ENCODE results near the gene ITGA2. TPM values are rescaled to one million over a fixed set of nuclear protein-coding genes. Genes with fewer than 3 reads are reported as not detected.

The ITGA2 gene
- total and polyA plus RNA-seq, 2 of the 8 experiments (the other 6 are each of a cell fraction or from before 2014, with no cell fraction given): 1.4 to 7.7 TPM

DNA sequence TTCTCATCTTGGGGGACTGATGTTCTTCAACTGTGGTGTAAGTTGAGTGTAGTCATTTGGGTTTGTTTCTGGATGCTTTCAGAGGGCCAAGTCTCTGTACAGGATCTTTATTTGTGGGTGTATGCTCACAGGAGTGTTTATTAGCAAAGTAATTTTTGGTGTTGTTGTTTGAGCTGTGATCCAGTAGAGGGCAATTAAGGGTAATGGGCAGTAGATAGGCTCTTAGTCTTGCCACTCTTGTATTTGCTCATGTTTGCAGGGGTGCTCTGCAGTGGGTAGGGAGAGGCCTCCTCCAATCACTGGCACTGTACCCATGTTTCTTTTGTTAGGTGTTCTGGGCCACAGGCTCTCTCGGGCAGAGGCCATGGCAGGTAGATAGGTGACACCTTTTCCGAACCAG is 45.9 kb upstream of the ITGA2 start:
- CTCF ChIA-PET (ENCODE audit: partially characterized antibody): interaction anchor here (0.7 to 2.0 kb wide), 9 partner anchors 10 to 250 kb away, joined by 3 to 12 read pairs (median 4); no protein-coding TSS in a partner anchor

More for the DNA sequence above, 45.9 kb upstream of the ITGA2 start:
- Histone ChIP-seq H3K4me2 (ENCODE audit: insufficient read depth in 1 of 2, low read depth in 2 of 2, low read length in 2 of 2) (no peak overlapping the region), H3K9me3 (ENCODE audit: insufficient read depth in 2 of 2, low read depth in 1 of 2, low read length in 1 of 2) (no peaks in the 10 kb centered on the region), H3K27ac (ENCODE audit: low read depth, low read length) (no peak overlapping the region), H3K23ac (ENCODE audit: insufficient read length) (no peak overlapping the region), H3K4me1 (replicated peaks in 1 of 4; ENCODE audit: control insufficient read depth in 3 of 4, insufficient read depth in 4 of 4, low read length in 3 of 4) (no peaks in the 10 kb centered on the region), H4K20me1 (replicated peaks in 1 of 2; ENCODE audit: control insufficient read depth in 1 of 2, insufficient read depth in 2 of 2, low read length in 2 of 2) (no peaks in the 10 kb centered on the region), H3K79me1 (ENCODE audit: low read depth, low read length) (no peaks in the 10 kb centered on the region), H4K91ac (replicated peaks; ENCODE audit: insufficient read length, low read length) (no peak overlapping the region), H3K79me2 (ENCODE audit: control insufficient read depth in 1 of 2, insufficient read depth in 2 of 2, low read length in 2 of 2) (no peaks in the 10 kb centered on the region), H3K23me2 (ENCODE audit: low read depth, low read length) (no peaks in the 10 kb centered on the region), H2AK5ac (ENCODE audit: low read depth, low read length) (no peak overlapping the region), H3K4ac (replicated peaks; ENCODE audit: insufficient read length, low read depth, low read length) (no peak overlapping the region), H2BK20ac (ENCODE audit: low read length) (no peak overlapping the region), H2BK120ac (replicated peaks; ENCODE audit: low read depth, low read length) (no peak overlapping the region), H3K14ac (ENCODE audit: insufficient read length) (no peak overlapping the region), H3K18ac (ENCODE audit: extremely low read depth, low read length) (no peak overlapping the region), H2BK15ac (ENCODE audit: low read length) (no peak overlapping the region), H3K36me3 (ENCODE audit: control insufficient read depth in 2 of 4, insufficient read depth in 4 of 4, low read length in 3 of 4) (no peaks in the 10 kb centered on the region), H2BK5ac (ENCODE audit: low read depth, low read length) (no peak overlapping the region), H3K9ac (replicated peaks in 1 of 4; ENCODE audit: extremely low read depth in 1 of 4, low read depth in 3 of 4, low read length in 3 of 4) (no peak overlapping the region), H3K56ac (replicated peaks; ENCODE audit: insufficient read length, low read depth, low read length) (no peak overlapping the region), H2BK12ac (ENCODE audit: low read depth, low read length) (no peak overlapping the region), H4K5ac (ENCODE audit: insufficient read length, low read depth, low read length) (no peak overlapping the region), H3K4me3 (ENCODE audit: extremely low read depth in 1 of 4, insufficient read depth in 2 of 4, low read depth in 3 of 4, low read length in 4 of 4) (no peak overlapping the region), H4K8ac (ENCODE audit: extremely low read depth, insufficient read depth, low read length) (no peak overlapping the region), H2AFZ (ENCODE audit: low read length) (no peak overlapping the region), H3K27me3 (replicated peaks in 1 of 4; ENCODE audit: control insufficient read depth in 3 of 4, extremely low read depth in 1 of 4, insufficient read depth in 3 of 4, low read length in 3 of 4) (no peaks in the 10 kb centered on the region)
- POLR2A ChIA-PET (ENCODE audit: partially characterized antibody): no interaction called here
- peak in 1 of 3 experiments; percentile 4; a peak in 2 of 4 replicates for TF ChIP-seq CTCF (IDR thresholded peaks at IDR 0.05; ENCODE audit: control extremely low read depth in 1 of 3, insufficient read depth in 1 of 3, low read depth in 1 of 3, low read length in 3 of 3)
- TF ChIP-seq SIX5 (IDR thresholded peaks at IDR 0.05; ENCODE audit: low read depth, low read length): no peak
- 88% methylated on average over 2 of the region's 2 CpGs; no CpG with 5 or more reads in 1 of the 2 experiments for WGBS, 2 experiments (ENCODE audit: extremely low coverage in 1 of 2, insufficient coverage in 1 of 2, insufficient read length in 1 of 2, insufficient replicate concordance in 2 of 2, low coverage in 1 of 2, low lambda C conversion rate in 2 of 2, missing lambda C conversion rate in 1 of 2)
- no peak for DNase-seq (ENCODE audit: low read depth in 1 of 2, low spot score in 2 of 2)
- FAIRE-seq: no peak

Measured in H1 (cell line).